Measurements from ENCODE around the gene BPIFA3. TPM values are rescaled to one million over a fixed set of nuclear protein-coding genes. Genes with fewer than 3 reads are reported as not detected.

BPIFA3 gene
- total and polyA plus RNA-seq, 2 experiments from 2014 or later: not detected

GRCh38 chr20:33259371-33259770 is 42.2 kb downstream of the BPIFA3 start:
- Histone ChIP-seq H3K4me3 (no peak overlapping the region), H3K36me3 (replicated peaks; ENCODE audit: insufficient read depth, low read depth) (no peaks in the 10 kb centered on the region), H3K79me2 (no peaks in the 10 kb centered on the region), H3K4me2 (no peak overlapping the region), H4K20me1 (ENCODE audit: insufficient read depth, poor library complexity, severe bottlenecking) (no peaks in the 10 kb centered on the region), H3K27ac (no peak overlapping the region), H3K9me3 (ENCODE audit: low read depth) (no peaks in the 10 kb centered on the region), H3K9me2 (replicated peaks; ENCODE audit: insufficient read depth) (no peaks in the 10 kb centered on the region), H2AFZ (no peak overlapping the region), H3K27me3 (peaks cover 12% of the 10 kb centered on the region), H3K4me1 (ENCODE audit: insufficient read depth) (no peaks in the 10 kb centered on the region)
- TF ChIP-seq CTCF (IDR thresholded peaks at IDR 0.05; ENCODE audit: poor library complexity) (no peak), EZH2phosphoT487 (IDR thresholded peaks at IDR 0.05; ENCODE audit: low read depth, severe bottlenecking, unreplicated experiment) (no peak), EZH2 (IDR thresholded peaks at IDR 0.05; ENCODE audit: borderline replicate concordance) (no peak)
- WGBS (ENCODE audit: low lambda C conversion rate, missing lambda C conversion rate): 82% methylated on average over 5 of the region's 5 CpGs
- DNase-seq (ENCODE audit: low spot score): no peak

GRCh38 chr20:33261465-33261864 is 44.3 kb downstream of the BPIFA3 start:
- no peaks in the 10 kb centered on the region for H3K9me3 ChIP-seq (ENCODE audit: low read depth)
- 78% methylated on average over 4 of the region's 4 CpGs for WGBS (ENCODE audit: low lambda C conversion rate, missing lambda C conversion rate)
- H3K27ac ChIP-seq: no peak overlapping the region

GRCh38 chr20:33262658-33263065 is 45.5 kb downstream of the BPIFA3 start:
- Histone ChIP-seq H3K79me2 (no peaks in the 10 kb centered on the region), H3K27ac (no peak overlapping the region)
- WGBS (ENCODE audit: low lambda C conversion rate, missing lambda C conversion rate): 43% methylated on average over 5 of the region's 5 CpGs

More at GRCh38 chr20:33261465-33261864, 44.3 kb downstream of the BPIFA3 start:
- no peaks in the 10 kb centered on the region for H3K36me3 ChIP-seq (replicated peaks; ENCODE audit: insufficient read depth, low read depth)
- H3K4me2 ChIP-seq: no peak overlapping the region
- no peak overlapping the region for H3K4me3 ChIP-seq
- H3K4me1 ChIP-seq (ENCODE audit: insufficient read depth): no peaks in the 10 kb centered on the region
- no peaks in the 10 kb centered on the region for H3K79me2 ChIP-seq
- TF ChIP-seq EZH2 (IDR thresholded peaks at IDR 0.05; ENCODE audit: borderline replicate concordance) (no peak), EZH2phosphoT487 (IDR thresholded peaks at IDR 0.05; ENCODE audit: low read depth, severe bottlenecking, unreplicated experiment) (no peak), CTCF (IDR thresholded peaks at IDR 0.05; ENCODE audit: poor library complexity) (no peak)
- H2AFZ ChIP-seq: no peak overlapping the region
- peaks cover 15% of the 10 kb centered on the region for H3K27me3 ChIP-seq
- no peaks in the 10 kb centered on the region for H4K20me1 ChIP-seq (ENCODE audit: insufficient read depth, poor library complexity, severe bottlenecking)
- no peaks in the 10 kb centered on the region for H3K9me2 ChIP-seq (replicated peaks; ENCODE audit: insufficient read depth)
- DNase-seq (ENCODE audit: low spot score): no peak

More at GRCh38 chr20:33262658-33263065, 45.5 kb downstream of the BPIFA3 start:
- Histone ChIP-seq H3K9me3 (ENCODE audit: low read depth) (no peaks in the 10 kb centered on the region), H2AFZ (no peak overlapping the region), H3K9me2 (replicated peaks; ENCODE audit: insufficient read depth) (no peaks in the 10 kb centered on the region), H3K27me3 (peaks cover 14% of the 10 kb centered on the region), H4K20me1 (ENCODE audit: insufficient read depth, poor library complexity, severe bottlenecking) (no peaks in the 10 kb centered on the region), H3K4me3 (no peak overlapping the region), H3K4me1 (ENCODE audit: insufficient read depth) (no peaks in the 10 kb centered on the region), H3K4me2 (no peak overlapping the region), H3K36me3 (replicated peaks; ENCODE audit: insufficient read depth, low read depth) (no peaks in the 10 kb centered on the region)
- TF ChIP-seq CTCF (IDR thresholded peaks at IDR 0.05; ENCODE audit: poor library complexity): peak; percentile 81
- TF ChIP-seq EZH2 (IDR thresholded peaks at IDR 0.05; ENCODE audit: borderline replicate concordance): no peak
- DNase-seq (ENCODE audit: low spot score): peak; percentile 86
